Measurements from ENCODE around the gene CDH13. TPM values are rescaled to one million over a fixed set of nuclear protein-coding genes. Genes with fewer than 3 reads are reported as not detected.

Gene CDH13
- total RNA-seq, 1 experiment from 2014 or later, result 0.56 TPM

GRCh38 chr16:83023640-83024039, 396.9 kb downstream of the CDH13 start:
- Histone ChIP-seq H3K27ac (ENCODE audit: low read length) (peak overlapping the region; percentile 99), H3K9me3 (ENCODE audit: low read length) (no peaks in the 10 kb centered on the region), H3K36me3 (ENCODE audit: insufficient read depth, low read length) (no peaks in the 10 kb centered on the region), H3K4me1 (ENCODE audit: low read length) (peaks cover 100% of the 10 kb centered on the region), H3K4me3 (ENCODE audit: low read length) (peak overlapping the region; percentile 32), H2AFZ (ENCODE audit: low read length) (no peak overlapping the region), H4K20me1 (ENCODE audit: insufficient read depth, low read depth, low read length) (no peaks in the 10 kb centered on the region), H3K9ac (ENCODE audit: low read length) (peak overlapping the region; percentile 52), H3K4me2 (ENCODE audit: low read depth, low read length, poor library complexity, severe bottlenecking) (peak overlapping the region; percentile 77), H3K79me2 (ENCODE audit: low read length) (no peaks in the 10 kb centered on the region), H3K9me2 (replicated peaks; ENCODE audit: insufficient read depth, low read length) (no peaks in the 10 kb centered on the region), H3K27me3 (ENCODE audit: low read length) (no peaks in the 10 kb centered on the region)
- DNase-seq, result no peak

GRCh38 chr16:83027973-83028372, 401.2 kb downstream of the CDH13 start:
- peak overlapping the region; percentile 99 for H3K27ac ChIP-seq (ENCODE audit: low read length)
- no peak overlapping the region for H2AFZ ChIP-seq (ENCODE audit: low read length)
- peak; percentile 86 for DNase-seq
- peaks cover 98% of the 10 kb centered on the region for H3K4me1 ChIP-seq (ENCODE audit: low read length)
- H3K9me3 ChIP-seq (ENCODE audit: low read length), result no peaks in the 10 kb centered on the region
- H3K27me3 ChIP-seq (ENCODE audit: low read length), result no peaks in the 10 kb centered on the region
- peak overlapping the region; percentile 27 for H3K4me2 ChIP-seq (ENCODE audit: low read depth, low read length, poor library complexity, severe bottlenecking)
- H3K79me2 ChIP-seq (ENCODE audit: low read length), result no peaks in the 10 kb centered on the region
- H3K9me2 ChIP-seq (replicated peaks; ENCODE audit: insufficient read depth, low read length), result no peaks in the 10 kb centered on the region
- no peaks in the 10 kb centered on the region for H4K20me1 ChIP-seq (ENCODE audit: insufficient read depth, low read depth, low read length)
- peak overlapping the region; percentile 59 for H3K9ac ChIP-seq (ENCODE audit: low read length)
- 0 out of 2 replicates have a peak overlapping the region, but pooled peaks have one; percentile 3 for H3K4me3 ChIP-seq (ENCODE audit: low read length)
- H3K36me3 ChIP-seq (ENCODE audit: insufficient read depth, low read length), result no peaks in the 10 kb centered on the region

- Histone ChIP-seq H3K4me2 (ENCODE audit: low read depth, low read length, poor library complexity, severe bottlenecking) (peak overlapping the region; percentile 41), H3K27me3 (ENCODE audit: low read length) (no peaks in the 10 kb centered on the region), H3K36me3 (ENCODE audit: insufficient read depth, low read length) (no peaks in the 10 kb centered on the region), H3K4me3 (ENCODE audit: low read length) (no peak overlapping the region), H3K9ac (ENCODE audit: low read length) (peak overlapping the region; percentile 24; the same call in 1 of the 2 replicates), H3K4me1 (ENCODE audit: low read length) (peaks cover 96% of the 10 kb centered on the region), H3K27ac (ENCODE audit: low read length) (peak overlapping the region; percentile 99), H2AFZ (ENCODE audit: low read length) (peak overlapping the region; percentile 25; the same call in 1 of the 2 replicates), H3K79me2 (ENCODE audit: low read length) (no peaks in the 10 kb centered on the region), H4K20me1 (ENCODE audit: insufficient read depth, low read depth, low read length) (no peaks in the 10 kb centered on the region), H3K9me3 (ENCODE audit: low read length) (no peaks in the 10 kb centered on the region), H3K9me2 (replicated peaks; ENCODE audit: insufficient read depth, low read length) (no peaks in the 10 kb centered on the region)
- peak; percentile 68 for DNase-seq
Measured at GRCh38 chr16:83029467-83029866, 402.7 kb downstream of the CDH13 start.

- Histone ChIP-seq H3K9me2 (replicated peaks; ENCODE audit: insufficient read depth, low read length) (no peaks in the 10 kb centered on the region), H3K79me2 (ENCODE audit: low read length) (no peaks in the 10 kb centered on the region), H3K4me2 (ENCODE audit: low read depth, low read length, poor library complexity, severe bottlenecking) (peak overlapping the region; percentile 17), H3K4me1 (ENCODE audit: low read length) (peaks cover 96% of the 10 kb centered on the region), H3K9ac (ENCODE audit: low read length) (peak overlapping the region; percentile 26), H2AFZ (ENCODE audit: low read length) (no peak overlapping the region), H3K36me3 (ENCODE audit: insufficient read depth, low read length) (no peaks in the 10 kb centered on the region), H3K27me3 (ENCODE audit: low read length) (no peaks in the 10 kb centered on the region), H4K20me1 (ENCODE audit: insufficient read depth, low read depth, low read length) (no peaks in the 10 kb centered on the region), H3K9me3 (ENCODE audit: low read length) (no peaks in the 10 kb centered on the region), H3K4me3 (ENCODE audit: low read length) (no peak overlapping the region), H3K27ac (ENCODE audit: low read length) (peak overlapping the region; percentile 99)
- peak; percentile 96 for DNase-seq
Measured at GRCh38 chr16:83031524-83031923, 404.8 kb downstream of the CDH13 start.

GRCh38 chr16:83037102-83037501, 410.3 kb downstream of the CDH13 start:
- Histone ChIP-seq H3K79me2 (ENCODE audit: low read length) (no peaks in the 10 kb centered on the region), H3K4me3 (ENCODE audit: low read length) (peak overlapping the region; percentile 46)

GRCh38 chr16:83037884-83038283, 411.1 kb downstream of the CDH13 start:
- Histone ChIP-seq H3K27me3 (ENCODE audit: low read length) (no peaks in the 10 kb centered on the region), H3K79me2 (ENCODE audit: low read length) (no peaks in the 10 kb centered on the region), H3K27ac (ENCODE audit: low read length) (peak overlapping the region; percentile 99), H3K9me3 (ENCODE audit: low read length) (no peaks in the 10 kb centered on the region), H3K4me2 (ENCODE audit: low read depth, low read length, poor library complexity, severe bottlenecking) (peak overlapping the region; percentile 71), H3K9me2 (replicated peaks; ENCODE audit: insufficient read depth, low read length) (no peaks in the 10 kb centered on the region), H2AFZ (ENCODE audit: low read length) (no peak overlapping the region), H3K9ac (ENCODE audit: low read length) (peak overlapping the region; percentile 67), H3K36me3 (ENCODE audit: insufficient read depth, low read length) (no peaks in the 10 kb centered on the region), H3K4me1 (ENCODE audit: low read length) (peaks cover 86% of the 10 kb centered on the region), H4K20me1 (ENCODE audit: insufficient read depth, low read depth, low read length) (no peaks in the 10 kb centered on the region), H3K4me3 (ENCODE audit: low read length) (peak overlapping the region; percentile 46; the same call in 1 of the 2 replicates)
- peak; percentile 64 for DNase-seq

More at GRCh38 chr16:83037102-83037501, 410.3 kb downstream of the CDH13 start:
- Histone ChIP-seq H3K36me3 (ENCODE audit: insufficient read depth, low read length) (no peaks in the 10 kb centered on the region), H3K9me3 (ENCODE audit: low read length) (no peaks in the 10 kb centered on the region), H3K4me1 (ENCODE audit: low read length) (peaks cover 85% of the 10 kb centered on the region), H3K4me2 (ENCODE audit: low read depth, low read length, poor library complexity, severe bottlenecking) (peak overlapping the region; percentile 71), H3K27ac (ENCODE audit: low read length) (peak overlapping the region; percentile 99), H3K27me3 (ENCODE audit: low read length) (no peaks in the 10 kb centered on the region), H4K20me1 (ENCODE audit: insufficient read depth, low read depth, low read length) (no peaks in the 10 kb centered on the region), H3K9me2 (replicated peaks; ENCODE audit: insufficient read depth, low read length) (no peaks in the 10 kb centered on the region), H3K9ac (ENCODE audit: low read length) (peak overlapping the region; percentile 69), H2AFZ (ENCODE audit: low read length) (no peak overlapping the region)
- peak; percentile 93 for DNase-seq

- no peak for DNase-seq
- H4K20me1 ChIP-seq (ENCODE audit: insufficient read depth, low read depth, low read length), result no peaks in the 10 kb centered on the region
- H3K4me1 ChIP-seq (ENCODE audit: low read length), result peaks cover 66% of the 10 kb centered on the region
- H2AFZ ChIP-seq (ENCODE audit: low read length), result no peak overlapping the region
- no peaks in the 10 kb centered on the region for H3K36me3 ChIP-seq (ENCODE audit: insufficient read depth, low read length)
- no peak overlapping the region for H3K4me2 ChIP-seq (ENCODE audit: low read depth, low read length, poor library complexity, severe bottlenecking)
- H3K4me3 ChIP-seq (ENCODE audit: low read length), result no peak overlapping the region
- no peaks in the 10 kb centered on the region for H3K9me2 ChIP-seq (replicated peaks; ENCODE audit: insufficient read depth, low read length)
- no peaks in the 10 kb centered on the region for H3K9me3 ChIP-seq (ENCODE audit: low read length)
- H3K79me2 ChIP-seq (ENCODE audit: low read length), result no peaks in the 10 kb centered on the region
- no peak overlapping the region for H3K9ac ChIP-seq (ENCODE audit: low read length)
- no peak overlapping the region for H3K27ac ChIP-seq (ENCODE audit: low read length)
- no peaks in the 10 kb centered on the region for H3K27me3 ChIP-seq (ENCODE audit: low read length)
Measured at GRCh38 chr16:83040174-83040573, 413.4 kb downstream of the CDH13 start.

GRCh38 chr16:83044589-83044988, 417.8 kb downstream of the CDH13 start:
- H4K20me1 ChIP-seq (ENCODE audit: insufficient read depth, low read depth, low read length), result no peaks in the 10 kb centered on the region
- no peaks in the 10 kb centered on the region for H3K36me3 ChIP-seq (ENCODE audit: insufficient read depth, low read length)
- H3K27me3 ChIP-seq (ENCODE audit: low read length), result no peaks in the 10 kb centered on the region
- peaks cover 52% of the 10 kb centered on the region for H3K4me1 ChIP-seq (ENCODE audit: low read length)
- H3K9me2 ChIP-seq (replicated peaks; ENCODE audit: insufficient read depth, low read length), result no peaks in the 10 kb centered on the region
- H3K27ac ChIP-seq (ENCODE audit: low read length), result no peak overlapping the region
- no peak overlapping the region for H3K4me2 ChIP-seq (ENCODE audit: low read depth, low read length, poor library complexity, severe bottlenecking)
- no peak overlapping the region for H2AFZ ChIP-seq (ENCODE audit: low read length)
- no peak overlapping the region for H3K9ac ChIP-seq (ENCODE audit: low read length)
- no peak for DNase-seq
- H3K4me3 ChIP-seq (ENCODE audit: low read length), result no peak overlapping the region
- no peaks in the 10 kb centered on the region for H3K9me3 ChIP-seq (ENCODE audit: low read length)
- H3K79me2 ChIP-seq (ENCODE audit: low read length), result no peaks in the 10 kb centered on the region
